Kidney tubule cell (primary cell): ENCODE data around the gene ABCC1.
"Not testable (repeated sequence)": the region's sequence is repeated elsewhere in the genome, so short reads cannot be mapped to it uniquely, and the experiment has no call there.

Experiments used
- DNase-seq: peaks from one replicate; pipeline ENCODE4 v3.0.0-alpha.2; 2018; ENCODE audit warnings: low spot score

Gene ABCC1

DNA sequence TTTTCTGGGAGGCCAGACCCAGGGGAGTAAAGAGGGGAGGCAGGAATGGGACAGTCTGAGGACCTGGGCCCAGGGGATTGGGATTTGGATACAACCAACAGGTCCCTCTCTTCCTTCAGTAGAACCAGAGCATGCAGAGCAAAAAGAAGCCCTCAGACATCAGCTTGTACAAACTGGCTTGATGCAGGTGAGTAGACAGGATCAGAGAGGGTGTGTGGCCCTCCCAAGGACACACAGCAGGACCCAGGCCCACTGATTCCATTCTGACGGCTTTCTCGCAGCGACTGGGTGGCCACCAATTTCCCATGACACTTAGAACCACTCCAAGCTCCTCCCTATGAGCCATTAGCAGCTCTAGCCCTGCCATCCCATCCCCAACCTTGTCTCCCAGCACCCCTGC lies 210.2 kb downstream of the ABCC1 start:
- no peak for DNase-seq

DNA sequence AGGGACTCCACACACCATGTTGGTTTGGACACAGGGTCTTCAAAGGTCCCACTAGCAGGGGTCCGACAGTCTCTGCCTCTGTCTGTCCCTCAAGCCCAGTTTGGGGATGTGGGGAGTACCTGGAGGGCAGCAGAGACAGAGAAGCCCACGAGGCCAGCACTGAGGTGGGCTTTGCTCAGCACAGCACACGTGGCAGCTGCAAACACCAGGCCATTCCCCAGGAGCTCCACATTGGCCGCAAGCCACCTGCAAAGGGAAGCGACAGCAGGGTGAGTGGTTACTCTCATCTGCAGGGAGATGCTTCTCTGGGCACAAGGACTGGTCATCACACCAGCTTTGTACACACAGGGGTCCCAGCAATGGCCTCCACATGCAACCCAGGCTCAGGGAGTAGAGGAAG lies 211.9 kb downstream of the ABCC1 start:
- no peak for DNase-seq

DNA sequence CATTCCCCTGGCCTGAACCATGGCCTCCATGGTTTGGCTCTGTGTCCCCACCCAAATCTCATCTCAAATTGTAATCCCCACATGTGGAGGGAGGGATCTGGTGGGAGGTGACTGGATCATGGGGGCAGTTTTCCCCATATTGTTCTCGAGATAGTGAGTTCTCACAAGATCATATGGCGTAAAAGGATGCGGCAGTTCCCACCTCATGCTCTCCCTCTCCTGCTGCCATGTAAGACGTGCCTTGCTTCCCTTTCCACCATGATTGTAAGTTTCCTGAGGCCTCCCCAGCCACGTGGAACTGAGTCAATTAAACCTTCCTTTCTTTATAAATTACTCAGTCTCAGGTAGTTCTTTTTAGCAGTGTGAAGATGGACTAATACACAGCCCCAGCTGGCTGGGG lies 212.4 kb downstream of the ABCC1 start:
- not testable (repeated sequence) for DNase-seq

DNA sequence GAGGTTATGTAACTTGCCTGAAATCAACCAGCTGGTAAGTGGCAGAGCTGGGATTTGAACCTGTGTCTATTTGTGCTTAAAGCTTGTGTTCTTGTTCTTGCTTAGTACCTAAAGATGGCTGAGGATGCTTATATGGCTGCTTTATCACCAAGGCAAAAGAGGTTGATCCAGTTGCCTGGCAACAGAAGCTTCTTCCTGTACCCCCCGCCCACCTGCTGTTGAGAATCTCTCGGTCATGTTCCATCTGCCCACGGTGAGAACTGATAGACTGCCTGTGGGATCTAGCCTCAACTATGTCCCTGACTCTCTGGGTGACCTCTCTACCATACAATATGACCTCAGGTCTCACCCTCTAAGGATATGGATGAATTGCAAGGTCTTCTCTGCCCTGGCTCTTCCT lies 213.2 kb downstream of the ABCC1 start:
- DNase-seq = no peak

DNA sequence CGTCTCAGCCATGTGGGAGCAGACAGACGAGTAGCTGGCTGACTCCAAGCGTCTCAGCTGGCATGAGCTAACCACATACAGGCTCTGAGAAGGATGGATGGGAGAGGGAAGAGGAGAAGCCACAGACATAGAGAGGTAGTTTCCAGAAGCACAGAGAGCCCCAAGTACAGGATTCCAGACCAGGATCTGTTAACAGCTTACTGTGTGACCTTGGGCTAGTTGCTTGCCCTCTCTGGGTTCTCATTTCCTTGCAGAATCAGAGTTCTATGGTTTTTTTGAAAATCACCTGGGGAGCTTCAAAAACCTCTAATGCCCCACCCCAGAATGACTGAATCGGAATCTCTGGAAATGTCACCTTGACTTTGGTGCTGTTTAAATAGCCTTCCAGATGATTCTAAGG lies 213.7 kb downstream of the ABCC1 start:
- no peak for DNase-seq

DNA sequence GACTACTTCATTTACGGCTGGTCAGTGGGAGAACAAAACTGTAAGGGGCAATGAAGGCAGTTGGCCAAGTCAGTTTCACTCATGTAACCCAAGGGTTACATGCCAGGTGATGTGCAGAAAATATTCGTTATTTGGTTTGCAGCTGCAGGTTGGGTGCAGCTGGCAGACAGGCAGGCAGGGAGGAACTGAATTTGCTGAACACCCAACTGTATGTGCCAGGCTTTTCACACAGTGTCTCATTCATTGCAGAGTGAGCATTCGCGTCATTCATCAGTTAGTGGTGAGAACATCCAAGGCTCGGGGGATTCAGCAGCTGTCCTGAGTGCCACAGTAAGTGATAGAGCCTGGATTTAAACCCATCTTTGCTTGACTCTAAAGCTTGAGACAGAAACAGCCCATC lies 214.2 kb downstream of the ABCC1 start:
- DNase-seq = no peak

DNA sequence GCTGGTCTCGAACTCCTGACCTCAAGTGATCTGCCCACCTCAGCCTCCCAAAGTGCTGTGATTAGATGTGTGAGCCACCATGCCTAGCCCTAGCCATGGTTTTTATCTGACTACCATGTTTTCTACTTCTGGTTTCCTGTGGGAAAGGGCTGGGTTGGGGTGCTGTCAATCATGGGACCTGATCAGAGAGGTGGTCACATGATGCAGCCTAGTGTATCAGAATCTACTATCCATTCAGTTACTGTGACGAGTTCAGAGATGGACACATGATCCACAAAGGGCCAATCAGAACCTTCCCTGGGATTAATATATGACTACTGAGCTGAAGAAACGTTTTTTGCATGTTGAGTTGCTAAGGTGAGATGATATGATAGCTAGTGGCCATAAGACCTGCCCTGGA lies 214.8 kb downstream of the ABCC1 start:
- no peak for DNase-seq

DNA sequence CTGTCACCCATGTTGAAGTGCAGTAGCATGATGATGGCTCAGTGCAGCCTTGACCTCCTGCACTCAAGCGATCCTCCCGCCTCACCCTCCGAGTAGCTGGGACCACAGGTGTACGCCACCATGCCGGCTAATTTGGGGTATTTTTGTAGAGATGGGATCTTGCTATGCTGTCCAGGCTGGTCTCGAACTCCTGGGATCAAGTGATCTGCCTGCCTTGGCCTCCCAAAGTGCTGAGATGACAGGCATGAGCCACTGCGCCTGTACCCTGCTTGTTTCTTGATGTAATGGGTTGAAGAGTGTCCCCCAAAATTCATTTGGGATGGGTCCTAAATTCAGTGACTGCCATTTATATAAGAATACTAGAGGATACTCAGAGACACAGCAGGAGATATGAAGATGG lies 216.7 kb downstream of the ABCC1 start:
- DNase-seq = no peak

DNA sequence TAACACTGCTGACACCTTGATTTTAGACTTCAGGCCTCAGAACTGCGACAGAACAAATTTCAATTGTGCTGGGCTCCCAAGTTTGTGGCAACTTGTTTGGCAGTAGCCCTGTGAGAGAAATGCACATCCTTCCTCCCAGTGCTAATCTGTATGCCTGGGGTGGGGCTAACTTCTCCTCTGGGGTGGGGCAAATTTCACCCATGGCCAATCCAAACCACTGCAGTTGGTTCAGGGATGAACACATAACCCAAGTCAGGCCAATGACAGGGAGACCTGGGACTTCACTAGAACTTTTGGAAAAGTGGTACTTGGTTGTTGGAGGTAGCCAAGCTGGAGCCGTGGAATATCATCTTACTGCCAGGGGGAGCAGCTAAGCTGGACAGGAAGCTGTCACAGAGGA lies 217.5 kb downstream of the ABCC1 start:
- DNase-seq = no peak

DNA sequence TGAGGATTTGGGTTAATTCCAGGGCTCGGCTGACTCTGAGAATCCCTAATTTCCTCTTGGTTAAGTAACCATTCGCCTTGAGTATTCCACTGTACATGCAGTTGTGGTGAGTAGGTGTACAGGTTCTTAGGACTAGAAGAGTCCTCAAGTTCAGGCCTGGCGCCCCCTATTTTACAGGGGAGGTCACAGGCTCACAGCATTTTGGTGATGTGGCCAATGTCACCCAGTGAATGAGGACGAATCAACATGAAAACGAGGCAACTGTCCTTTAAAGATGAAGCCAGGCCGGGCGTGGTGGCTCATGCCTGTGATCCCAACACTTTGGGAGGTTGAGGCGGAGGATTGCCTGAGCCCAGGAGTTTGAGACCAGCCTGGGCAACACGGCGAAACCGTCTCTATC lies 218.5 kb downstream of the ABCC1 start:
- DNase-seq = no peak

DNA sequence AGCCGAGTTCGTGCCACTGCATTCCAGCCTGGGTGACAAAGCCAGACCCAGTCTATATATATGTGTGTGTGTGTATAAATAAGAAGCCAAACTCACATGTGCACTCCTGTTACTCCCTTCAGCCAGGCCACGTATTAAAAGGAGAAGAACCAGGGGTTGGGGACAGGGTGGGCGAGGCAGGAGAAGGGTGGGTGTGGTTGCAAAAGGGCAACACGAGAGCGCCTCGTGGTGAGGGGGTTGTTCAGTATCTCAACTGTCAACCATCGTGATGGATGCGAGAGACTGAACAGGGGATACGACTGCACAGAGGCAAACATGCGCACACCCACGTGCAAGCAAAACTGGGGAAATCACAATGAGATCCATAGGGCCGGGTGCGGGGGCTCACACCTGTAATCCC lies 219.0 kb downstream of the ABCC1 start:
- DNase-seq = no peak

DNA sequence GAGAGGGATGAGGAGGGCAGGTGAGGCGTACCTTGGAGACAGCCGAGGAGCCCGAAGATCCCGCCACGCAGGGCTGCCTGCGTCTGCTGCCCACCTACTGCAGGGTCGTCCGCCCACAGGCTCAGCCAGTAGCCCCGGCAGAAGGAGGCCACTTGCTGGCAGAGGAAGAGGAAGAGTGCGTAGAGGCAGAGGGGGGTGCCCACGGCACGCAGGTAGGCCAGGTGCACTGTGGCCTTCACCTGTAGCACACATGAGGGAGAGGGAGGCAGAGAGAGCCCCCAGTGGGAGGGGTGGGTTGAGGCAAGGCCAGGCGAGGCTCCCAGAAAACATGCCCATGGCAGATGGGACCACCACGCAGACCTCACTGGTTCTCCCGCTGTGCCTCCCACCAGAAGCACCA lies 220.2 kb downstream of the ABCC1 start:
- no peak for DNase-seq

DNA sequence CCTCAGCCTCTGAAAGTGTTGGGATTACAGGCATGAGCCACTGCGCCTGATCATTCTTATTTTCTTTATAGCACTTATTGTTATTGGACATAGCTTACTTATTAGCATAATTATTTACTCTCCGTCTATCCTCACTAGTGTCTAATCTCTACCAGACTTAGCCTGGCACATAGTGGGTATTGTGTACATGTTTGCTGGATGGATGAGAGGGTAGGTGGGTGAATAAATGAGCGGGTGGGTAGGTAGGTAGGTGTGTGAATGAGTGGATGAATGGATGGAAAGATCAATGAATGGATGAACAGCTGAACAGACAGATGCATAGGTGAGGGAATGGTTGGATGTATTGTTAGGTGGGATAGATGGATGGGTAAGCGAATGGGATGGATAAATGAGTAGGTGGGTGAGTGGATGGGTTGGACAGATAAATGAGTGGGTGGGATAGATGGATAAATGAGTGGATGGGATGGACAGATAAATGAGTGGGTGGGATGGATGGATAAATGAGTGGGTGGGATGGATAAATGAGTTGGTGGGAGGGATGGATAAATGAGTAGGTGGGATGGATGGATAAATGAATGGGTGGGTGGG lies 222.0 kb downstream of the ABCC1 start:
- DNase-seq = no peak

DNA sequence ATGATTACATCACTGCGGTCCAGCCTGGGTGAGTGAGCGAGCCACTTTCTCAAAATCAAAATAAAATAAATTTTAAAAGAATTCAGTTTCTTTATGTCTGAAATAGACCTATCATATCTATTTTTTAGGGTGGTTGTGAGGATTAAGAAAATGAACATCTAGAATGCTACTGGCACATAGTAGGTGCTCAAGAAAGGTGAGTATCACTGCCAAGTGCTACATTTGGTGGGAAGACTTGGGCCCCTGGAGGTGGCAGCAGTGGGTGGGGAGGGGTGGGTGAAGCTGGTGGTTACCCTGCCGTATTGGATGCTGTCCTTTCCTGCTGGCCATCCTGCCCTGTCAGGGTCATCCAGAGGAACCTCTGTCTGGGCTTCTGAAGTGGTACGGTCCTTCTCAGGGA lies 223.6 kb downstream of the ABCC1 start:
- DNase-seq = no peak

DNA sequence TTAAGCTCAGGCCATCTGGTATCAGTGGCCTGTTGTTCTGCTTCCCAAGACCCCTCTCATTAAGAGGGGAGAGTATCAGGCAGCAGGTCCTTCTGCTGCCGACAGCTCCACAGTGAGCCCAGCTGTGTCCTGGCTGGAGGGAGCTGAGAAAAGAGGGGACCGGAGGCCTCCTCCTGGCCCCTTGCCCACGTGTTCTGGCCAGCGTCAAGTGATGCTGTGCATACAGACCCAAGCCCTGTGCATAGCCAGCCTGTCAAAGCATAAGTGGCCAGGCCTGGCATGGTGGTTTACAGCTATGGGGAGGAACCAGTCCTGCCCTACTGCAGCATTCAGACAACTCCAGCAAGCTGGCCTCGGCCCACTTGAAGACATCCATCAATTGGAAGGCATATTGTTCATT lies 225.9 kb downstream of the ABCC1 start:
- no peak for DNase-seq

DNA sequence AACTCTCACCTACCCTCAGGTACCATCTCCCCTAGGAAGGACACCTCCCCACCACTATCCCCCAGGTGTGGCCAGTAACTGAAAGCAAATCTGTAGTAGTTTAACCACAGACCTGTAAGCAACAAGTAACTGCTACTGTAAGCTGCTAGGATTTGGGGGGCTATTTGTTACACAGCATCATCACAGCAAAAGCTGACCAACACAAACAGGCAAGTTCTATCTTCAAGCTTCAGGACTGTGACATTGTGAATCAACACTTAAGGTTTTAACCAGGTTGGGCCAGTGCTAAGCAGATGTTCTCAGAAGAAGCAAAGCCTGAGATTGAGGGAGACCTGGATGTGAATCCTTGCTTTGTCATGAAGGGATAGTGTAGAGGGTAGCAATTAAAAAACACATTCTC lies 226.9 kb downstream of the ABCC1 start:
- no peak for DNase-seq

DNA sequence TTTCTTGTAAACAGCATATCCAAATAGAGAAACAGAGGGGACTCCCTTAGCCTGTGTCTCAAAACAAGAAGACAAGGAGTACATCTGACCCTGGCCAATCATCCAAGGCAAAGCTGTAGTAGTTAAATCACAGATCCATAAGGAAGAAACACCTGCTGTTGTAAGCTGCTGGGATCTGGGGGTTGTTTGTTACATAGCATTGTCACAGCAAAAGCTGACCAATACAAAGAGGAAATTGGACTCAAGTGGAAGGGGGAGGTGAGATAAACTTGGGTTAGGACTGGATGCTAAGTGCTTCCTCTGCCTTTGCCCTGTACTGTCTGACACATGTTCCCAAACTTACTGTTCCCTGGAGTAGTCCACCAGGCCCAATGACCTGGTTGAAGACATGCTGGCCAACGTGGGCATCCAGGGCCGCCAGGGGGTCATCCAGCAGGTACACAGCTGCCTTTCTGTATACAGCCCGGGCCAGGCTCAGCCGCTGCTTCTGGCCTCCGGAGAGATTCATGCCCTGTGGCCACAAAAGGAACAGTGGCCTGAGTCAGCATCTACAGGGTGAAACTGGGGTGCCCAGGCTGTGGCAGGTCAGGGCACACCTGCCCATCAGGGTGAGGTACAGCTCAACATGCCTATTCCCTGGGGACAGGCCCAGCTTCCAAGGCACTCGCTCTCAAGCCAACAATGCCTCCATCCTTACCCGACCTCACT lies 229.2 kb downstream of the ABCC1 start:
- DNase-seq = no peak

DNA sequence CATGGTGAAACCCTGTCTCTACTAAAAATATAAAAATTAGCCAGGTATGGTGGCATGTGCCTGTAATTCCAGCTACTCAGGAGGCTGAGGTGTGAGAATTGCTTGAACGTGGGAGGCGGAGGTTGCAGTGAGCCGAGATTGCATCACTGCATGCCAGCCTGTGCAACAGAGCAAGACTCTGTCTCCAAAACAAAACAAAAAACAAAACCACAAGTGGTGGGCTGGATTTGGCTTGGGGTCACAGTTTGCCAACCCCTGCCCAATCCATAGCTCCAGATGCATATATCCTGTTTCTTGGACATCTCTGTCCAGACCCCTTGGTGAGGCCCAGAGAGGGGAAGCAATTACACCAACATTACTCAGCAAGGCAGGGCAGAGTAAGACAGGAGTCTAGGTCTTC lies 232.3 kb downstream of the ABCC1 start:
- peak; percentile 36 for DNase-seq

DNA sequence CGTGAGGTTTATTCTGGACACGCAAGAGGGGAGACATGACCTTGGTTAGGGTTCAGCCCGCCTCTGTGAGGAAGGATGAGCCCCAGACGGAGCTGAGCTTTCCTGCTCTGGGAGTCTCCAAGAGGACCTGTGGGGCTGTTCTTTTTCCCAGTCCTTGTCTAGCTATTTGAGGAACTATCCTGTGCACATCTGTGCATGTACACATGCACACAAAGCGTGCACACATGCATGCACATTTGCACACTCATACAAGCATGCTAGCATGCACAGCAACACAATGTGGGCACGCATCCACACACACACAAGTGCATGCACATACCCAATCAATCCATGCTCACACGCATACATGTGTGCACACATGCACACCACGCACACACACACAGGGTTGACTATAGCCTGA lies 233.5 kb downstream of the ABCC1 start:
- DNase-seq = no peak

DNA sequence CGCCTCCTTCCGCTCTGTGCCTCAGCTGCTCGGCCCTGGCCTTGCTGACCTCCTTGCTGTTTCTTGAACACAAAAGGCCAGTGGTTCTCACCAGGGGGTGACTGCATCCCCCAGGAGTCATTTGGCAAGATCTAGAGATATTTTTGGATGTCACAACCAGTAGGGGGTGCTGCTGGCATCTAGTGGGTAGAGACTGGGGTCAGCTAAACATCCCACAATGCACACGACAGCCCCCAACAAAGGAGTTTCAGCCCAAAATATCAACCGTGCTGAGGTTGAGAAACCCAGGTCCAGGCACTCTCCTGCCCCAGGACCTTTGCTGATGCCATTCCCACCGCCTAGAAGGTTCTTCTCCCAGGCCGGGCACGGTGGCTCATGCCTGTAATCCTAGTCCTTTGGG lies 234.1 kb downstream of the ABCC1 start:
- DNase-seq = no peak

DNA sequence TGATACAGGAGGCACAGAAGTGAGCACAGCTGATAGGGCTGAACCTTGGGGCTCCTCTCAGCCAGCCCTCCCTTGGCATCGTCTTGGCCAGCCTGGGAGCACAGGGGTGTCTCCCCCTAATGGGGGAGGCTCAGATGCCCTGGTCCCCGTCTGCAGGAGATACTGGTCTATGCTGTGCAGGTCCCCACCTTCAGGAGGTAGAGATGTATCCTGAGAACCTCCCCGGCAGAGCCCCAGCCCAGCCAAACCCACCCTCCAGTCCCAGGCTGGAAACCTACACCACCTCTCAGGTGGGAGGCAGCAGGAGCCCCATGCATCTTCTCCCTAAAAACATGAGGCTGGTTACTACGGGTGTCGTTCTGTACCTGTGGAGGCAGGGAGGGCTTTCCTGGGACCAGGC lies 235.2 kb downstream of the ABCC1 start:
- DNase-seq = no peak

DNA sequence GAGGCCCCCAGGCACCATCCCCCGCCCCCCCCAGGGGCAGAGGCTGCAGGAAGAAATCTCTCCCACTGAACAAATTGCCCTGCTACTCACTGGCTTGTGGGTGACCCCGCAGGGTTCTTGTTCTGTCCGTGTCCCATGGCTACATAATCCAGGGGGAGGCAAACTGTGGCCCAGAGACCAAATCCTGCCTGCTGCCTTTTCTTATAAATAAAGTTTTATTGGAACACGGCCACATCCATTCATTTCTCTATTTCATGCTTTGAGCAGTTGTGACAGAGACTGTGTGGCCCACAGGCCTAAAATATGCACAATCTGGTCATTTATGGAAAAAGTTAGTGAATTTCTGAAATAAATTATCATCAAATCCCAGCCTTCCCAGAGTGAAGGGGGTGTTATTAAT lies 235.7 kb downstream of the ABCC1 start:
- DNase-seq = no peak

DNA sequence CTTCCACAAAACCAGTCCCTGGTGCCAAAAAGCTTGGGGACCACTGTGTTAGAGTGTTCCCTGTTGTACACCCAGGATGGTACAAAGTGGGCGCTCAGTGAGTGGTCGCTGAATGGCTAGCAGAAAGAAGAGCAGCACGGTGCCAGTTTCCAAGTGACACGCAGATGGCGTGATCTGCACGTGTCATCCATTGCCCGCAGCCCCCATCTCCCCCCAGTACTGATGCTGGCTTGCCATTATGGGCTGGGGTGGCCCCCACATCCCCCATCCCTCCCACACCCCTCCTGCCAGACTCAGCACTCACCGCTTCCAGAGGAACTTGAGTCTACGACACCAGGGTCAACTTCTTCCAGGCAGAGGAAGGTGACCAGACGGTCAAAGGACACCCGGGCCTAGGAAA lies 237.4 kb downstream of the ABCC1 start:
- DNase-seq = no peak

DNA sequence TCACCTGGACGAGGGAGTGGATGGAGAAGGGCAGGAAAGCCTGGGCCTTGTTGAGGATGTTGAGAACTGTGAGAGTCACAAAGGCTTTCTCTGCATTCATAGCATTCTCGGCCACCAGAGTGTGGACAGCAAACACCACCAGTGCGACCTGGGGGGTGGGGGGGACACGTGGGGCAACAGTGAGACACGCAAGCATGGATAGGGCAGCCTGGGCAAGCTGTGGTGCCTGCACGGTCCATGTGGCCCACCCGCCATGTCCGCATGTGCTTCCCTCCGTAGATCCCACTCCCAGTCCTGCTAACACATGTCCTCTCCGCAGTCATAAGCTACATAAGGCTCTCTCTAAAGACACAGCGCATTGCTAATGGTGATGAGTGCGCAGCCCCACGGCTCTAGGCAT lies 239.4 kb downstream of the ABCC1 start:
- DNase-seq = no peak
